GM19397 (cell line): ENCODE results near the gene CADM1.
"Not testable (repeated sequence)": the region's sequence is repeated elsewhere in the genome, so short reads cannot be mapped to it uniquely, and the experiment has no call there.

Experiments used
- ATAC-seq: cut with Tn5 transposase; IDR thresholded peaks from one replicate; pipeline ENCODE4 v1.9.1; 2021; ENCODE audit warnings: mild to moderate bottlenecking, moderate library complexity; ENCODE audit not compliant: unreplicated experiment

The CADM1 gene

DNA sequence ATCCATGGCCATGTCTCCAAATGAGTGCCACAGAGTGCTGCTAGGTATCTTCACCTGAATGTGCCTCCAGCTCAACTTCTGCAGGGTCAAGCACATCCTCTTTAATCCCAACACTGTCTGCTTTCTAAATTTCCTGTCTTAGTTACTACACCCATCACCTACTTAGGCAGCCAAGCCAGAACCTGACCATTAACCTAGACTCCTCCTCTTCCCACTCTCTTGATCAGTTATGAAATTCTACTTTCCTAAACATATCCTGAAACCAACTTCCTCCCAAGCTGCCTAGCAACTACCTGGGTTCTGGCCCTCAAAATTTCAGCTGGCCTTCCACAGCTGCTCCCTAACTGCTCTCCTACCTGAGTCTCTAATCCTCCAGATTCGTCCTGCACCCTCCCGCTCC is 22.7 kb downstream of the CADM1 start:
- ATAC-seq: no peak

DNA sequence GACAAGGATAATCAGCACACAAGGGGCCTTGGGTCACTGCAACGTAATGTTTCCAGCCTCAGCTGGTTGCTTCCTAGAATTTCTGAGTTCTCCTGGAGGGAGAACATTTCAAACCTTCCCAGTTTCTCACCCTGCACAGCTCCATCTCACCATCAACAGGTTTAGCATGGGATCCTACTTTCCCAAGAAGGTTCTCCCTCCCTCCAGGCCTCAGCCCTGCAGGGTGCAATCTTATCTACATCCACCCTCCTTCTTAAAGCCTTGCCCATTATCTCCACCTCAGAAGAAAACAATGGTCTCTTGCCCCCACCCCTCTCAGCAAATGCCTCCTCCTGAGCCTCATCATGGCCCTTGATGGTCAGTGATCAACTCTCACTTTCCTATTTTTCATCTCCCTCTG is 23.6 kb downstream of the CADM1 start:
- ATAC-seq: no peak

DNA sequence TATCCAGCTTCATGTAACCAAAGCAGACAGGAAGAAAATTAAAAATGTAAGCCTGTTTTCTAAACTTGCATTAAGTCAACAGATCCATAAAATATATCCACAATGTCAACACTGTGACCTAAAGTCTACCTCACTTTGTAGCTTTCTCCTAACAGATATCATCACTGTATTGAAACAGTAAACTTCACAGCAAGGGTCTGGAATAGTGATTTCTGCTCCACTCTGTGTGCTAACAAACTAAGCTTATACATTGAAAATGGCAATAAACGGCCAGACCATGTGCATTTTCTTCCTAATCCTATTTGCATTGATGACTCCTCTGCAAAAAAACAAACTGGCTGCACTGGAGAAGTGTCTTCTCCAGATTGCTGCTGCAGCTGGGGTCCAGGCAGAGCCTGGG is 26.8 kb downstream of the CADM1 start:
- no peak for ATAC-seq

DNA sequence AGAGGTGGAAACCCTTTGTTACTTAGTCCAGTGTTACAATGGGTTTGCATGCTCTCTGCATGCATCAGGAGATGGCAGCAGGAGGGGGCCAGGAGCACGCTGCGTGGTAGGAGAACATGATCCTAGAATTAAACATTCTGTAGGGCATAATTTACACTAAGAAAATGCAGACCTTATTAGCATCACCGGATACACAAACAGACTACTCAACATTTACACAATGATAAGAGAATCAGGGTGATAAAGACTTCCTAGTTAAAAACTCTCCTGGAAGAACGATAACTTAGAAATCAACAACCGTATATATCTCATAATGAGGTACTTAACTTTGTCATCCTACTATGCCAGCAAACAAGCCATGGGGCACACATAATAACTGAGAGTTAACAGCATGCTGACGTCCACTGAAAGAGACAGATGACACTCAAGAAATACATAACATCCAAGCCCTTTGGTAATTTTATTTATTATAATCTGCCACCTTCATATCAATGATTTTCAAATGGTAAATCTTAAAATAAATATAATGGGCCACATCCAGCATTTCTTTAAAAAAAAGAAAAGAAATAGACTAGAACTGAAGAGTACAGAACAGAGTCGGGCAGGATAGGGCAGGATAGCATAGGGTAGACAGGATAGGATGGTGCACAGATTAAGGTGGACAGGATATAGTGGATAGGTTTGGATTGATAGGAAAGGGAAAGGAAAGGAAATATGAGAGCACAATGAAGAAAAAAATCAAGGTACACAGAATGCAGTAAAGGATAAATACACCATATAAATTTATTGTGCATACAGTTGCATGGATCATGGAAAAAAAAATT is 27.5 kb downstream of the CADM1 start:
- no peak for ATAC-seq

DNA sequence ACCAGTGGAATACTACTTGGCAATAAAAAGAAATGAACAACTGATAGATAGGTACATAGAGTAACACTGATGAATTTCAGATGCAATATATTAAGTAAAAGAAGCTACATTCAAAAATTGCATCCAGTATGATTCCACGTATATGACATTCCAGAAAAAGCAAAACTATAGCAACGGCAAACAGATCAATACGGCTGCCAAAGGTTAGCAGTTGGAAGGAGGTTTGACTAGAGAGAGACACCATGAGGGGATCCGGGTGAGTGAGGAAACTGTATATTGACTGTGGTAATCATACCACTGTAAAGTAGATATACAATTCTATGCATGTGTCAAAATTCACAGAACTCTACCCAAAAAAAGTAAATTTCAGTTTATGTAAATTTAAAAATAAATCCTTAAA is 28.7 kb downstream of the CADM1 start:
- no peak for ATAC-seq

DNA sequence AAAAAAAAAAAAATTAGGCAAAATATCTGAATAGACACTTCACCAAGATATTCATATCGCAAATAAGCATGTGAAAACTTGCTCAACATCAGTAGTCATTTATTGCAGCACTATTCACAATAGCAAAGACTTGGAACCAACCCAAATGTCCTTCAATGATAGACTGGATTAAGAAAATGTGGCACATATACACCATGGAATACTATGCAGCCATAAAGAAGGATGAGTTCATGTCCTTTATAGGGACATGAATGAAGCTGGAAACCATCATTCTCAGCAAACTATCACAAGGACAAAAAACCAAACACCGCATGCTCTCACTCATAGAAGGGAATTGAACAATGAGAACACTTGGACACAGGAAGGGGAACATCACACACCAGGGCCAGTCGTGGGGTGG is 29.9 kb downstream of the CADM1 start:
- ATAC-seq: not testable (repeated sequence)

DNA sequence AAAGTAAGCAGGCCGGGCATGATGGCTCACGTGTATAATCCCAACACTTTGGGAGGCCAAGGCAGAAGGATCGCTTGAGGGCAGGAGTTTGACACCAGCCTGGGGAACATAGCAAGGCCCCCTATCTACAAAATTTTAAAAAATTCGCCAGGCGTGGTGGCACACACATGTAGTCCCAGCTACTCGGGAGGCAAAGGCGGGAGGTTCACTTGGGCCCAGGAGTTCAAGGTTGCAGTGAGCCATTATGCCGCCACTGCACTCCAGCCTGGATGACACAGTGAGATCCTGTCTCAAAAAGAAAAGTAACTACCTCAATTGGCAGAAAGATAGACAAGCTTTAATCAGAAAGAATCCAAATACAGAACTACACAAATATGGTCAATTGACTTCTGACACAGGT is 31.0 kb downstream of the CADM1 start:
- ATAC-seq: no peak

DNA sequence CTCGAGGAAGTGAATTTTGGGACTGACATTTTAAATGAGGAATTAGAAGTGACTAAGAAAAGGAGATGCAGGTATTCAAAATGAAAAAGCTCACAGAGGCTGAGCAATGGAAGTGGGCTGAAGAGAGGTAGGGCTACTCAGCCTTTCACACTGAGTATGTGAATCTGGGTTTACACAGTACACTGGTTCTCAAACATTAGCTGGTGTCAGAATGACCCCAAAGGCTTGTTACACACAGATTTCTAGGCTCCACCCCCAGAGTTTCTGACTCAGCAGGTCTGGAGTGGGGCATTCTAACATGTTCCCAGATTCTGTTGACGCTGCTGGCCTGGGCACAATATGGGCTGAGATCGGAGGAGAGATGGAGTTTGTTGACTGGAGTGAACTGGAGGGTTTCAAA is 32.8 kb downstream of the CADM1 start:
- ATAC-seq: no peak

DNA sequence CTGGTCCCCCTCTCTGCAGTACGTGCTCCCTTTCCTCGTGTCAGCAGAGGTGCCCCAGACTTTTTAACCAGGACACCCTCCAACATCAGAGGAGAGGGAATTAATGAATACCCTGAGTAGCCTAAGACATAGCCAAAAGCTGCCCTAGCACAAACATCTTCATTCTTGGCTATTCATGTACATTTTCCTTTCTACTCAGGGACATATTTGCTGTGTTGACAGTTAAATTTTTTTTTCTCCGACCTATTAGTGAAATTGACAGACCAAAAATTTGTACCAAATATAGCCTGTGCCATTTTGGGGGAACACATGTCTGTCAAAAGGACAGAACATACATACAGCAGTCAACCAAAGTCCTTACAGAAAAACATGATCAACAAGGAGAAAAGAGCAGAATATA is 33.3 kb downstream of the CADM1 start:
- ATAC-seq: no peak

DNA sequence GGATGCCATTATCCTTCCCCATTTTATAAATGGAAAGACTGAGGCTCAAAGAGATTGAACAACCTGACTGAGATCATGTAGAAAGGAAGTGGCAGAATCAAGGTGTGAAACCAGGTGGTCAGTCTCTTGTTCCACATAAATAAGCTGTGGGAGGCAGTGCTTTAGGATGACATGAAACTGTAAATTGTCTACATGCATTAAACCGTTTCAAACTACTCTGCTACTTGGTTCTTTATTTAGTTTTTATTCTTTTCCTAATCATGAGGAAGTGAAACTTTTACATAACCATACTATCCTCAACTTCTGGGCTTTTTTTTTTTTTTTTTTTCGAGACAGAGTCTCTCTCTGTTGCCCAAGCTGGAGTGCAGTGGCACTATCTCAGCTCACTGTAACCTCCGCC is 34.9 kb downstream of the CADM1 start:
- no peak for ATAC-seq

DNA sequence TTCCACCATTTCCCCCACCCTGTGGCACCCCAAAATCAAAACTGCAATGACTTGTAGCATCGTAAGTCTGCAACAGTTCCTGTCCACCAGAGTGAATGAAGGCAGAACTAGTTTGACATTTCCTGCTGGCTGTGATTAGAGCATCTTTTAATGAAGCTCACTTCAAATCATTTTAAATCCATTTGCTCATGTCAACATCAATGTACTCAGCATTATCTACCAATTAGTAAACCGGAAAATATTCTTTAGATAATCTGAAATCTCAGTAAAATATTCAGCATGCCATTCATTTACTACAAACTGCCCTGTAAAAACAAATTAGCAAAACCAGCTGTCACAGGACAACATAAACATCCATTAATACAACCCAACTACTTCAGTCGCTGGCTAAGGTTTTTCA is 38.1 kb downstream of the CADM1 start:
- ATAC-seq: no peak

DNA sequence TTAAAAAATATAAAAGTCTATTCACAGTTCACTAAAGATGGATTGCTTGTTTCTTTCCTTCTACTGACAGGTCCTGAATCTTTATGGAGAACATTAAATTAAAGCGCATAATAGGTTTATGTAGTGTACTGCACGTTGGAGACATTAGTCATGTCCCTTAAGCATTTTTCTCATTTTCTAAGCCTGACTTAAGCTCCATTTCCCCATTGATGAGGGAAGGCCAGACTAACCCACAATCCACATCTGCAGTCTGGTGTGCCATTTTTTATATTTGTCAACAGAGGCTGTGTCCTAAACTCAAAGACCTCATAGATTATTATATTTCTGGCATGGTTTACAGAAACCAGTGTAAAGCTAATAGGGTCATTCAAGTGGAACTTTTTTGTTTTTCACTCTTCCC is 39.9 kb downstream of the CADM1 start:
- no peak for ATAC-seq

DNA sequence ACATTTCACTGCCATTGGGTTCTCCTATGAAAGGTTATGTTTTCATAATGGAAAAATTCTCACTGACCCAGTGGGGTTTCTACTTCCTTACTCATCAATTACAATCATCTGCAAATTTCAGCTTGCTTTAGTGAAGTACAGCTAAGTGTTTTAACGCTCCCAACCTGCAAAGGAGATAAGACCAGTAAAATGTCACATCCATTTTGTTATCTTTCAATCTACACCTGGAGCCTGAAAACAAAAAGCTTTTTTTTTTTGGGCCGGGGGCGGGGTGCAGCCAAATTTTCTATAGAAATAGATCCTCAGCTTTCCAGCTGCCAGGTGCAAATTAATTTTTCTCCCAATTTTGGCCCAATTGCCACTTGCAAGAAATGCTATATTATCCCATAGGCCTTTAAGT is 40.6 kb downstream of the CADM1 start:
- no peak for ATAC-seq

DNA sequence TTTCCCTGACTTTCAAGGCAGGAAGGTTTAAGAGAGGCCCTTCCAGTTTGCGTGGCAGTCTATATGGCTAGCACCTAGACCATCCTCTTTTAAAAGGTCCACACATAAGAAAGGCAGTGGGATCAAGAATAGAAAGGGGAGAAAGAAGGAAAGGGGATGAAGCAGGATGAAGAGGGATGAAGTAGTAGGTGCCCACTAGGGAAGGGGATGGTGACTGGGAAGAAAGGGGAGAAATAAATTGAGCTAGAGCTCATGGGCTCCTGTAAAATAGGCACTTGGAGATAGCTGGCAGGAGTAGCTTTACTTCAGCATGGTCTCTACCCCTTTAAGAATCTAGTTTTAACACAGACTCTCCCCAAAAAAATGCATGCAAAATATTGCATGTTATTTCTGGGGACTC is 41.5 kb downstream of the CADM1 start:
- no peak for ATAC-seq

DNA sequence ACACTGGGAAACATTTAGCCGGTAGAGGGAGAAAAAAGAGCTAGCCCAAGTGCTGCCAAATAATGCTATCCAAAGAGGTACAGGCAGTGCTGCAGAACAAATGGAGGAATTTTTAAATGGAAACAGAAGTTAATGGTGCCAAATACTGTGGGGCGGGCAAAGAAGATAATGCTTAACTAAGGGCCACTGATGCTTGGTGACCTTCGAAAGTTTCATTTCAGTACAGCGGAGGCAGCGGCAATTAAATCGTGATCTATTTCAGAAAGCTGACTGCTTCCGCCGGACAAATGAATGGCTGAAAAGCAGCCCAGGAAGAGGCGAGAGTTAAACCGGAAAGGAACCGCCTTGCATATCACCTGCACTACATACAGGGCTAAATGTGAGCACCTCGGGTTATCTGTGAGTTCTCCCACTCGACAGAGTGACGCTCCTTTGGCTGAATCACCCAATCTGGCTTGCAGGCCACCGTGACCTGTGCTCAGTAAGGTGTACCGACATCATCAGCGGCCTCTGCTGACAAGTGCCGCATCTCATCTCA is 42.1 kb downstream of the CADM1 start:
- ATAC-seq: no peak

DNA sequence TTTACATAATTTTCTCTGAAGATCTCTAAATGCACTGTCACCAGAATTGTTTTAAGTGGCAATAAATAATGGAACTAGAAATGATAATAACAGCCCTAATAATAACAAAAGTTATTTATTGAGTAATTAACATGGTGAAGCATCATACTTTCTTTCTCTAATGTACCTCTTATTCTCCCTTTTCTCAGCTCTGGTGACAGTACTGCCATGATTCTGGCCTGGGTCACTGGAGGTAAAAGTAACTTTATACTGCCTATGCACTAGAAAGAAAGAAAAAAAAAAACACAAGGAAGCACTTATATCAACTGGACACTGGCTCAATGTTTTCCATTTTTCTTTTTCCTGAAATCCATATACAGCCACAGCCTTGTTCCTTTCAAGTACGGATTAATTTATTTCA is 43.7 kb downstream of the CADM1 start:
- ATAC-seq: no peak

DNA sequence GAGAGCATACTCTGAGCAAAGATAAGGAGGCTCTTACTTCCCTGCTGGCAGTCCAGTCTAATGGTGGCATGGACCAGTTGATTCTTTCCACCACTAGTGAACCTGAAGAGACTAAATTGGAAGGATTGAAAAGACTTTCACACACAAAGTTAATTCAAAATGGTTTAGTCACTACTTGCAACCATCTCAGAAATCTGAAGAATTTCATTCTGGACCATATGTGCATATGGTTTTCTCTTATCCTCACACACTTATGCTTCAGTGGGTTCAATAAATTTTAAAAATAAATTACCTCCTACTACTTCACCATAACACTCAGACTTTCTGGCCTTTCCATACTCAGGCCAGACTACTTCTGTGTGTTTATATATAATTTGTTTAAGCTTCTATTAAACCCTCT is 44.7 kb downstream of the CADM1 start:
- ATAC-seq: no peak

DNA sequence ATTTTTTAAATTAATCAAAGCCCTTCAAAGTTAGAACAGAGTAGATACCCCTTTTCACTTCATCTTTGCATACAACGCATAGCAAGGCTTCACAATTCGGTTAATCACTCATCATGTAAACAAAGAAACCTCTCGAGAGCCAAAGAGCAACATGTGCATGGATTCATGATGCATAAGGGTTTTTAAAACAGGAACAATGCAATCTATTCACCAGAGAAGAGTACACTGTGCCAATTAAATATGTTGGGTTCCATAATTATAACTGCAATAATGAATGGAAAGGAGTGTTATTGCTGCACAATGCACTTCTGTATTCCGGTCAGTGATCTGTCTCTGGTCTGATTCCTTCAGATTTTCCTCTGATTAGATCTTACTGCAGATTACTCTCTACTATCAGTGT is 45.3 kb downstream of the CADM1 start:
- no peak for ATAC-seq

DNA sequence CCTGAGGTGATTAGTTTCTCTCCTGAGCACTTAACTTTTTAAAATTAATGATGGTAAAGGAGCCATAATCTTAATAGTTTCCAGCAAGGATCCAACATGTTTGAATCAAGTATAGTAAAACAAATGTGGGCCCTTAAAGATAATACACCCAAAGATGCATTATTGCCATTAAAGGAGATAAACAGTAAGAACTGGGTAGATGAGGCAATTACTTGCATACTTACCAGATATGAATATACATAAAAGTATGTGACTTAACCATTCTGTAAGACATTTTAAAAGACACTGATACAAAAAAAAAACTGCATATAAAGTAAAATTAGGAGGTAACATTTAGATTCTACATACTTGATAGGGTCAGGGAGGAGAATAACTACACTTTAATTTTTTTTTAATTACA is 48.2 kb downstream of the CADM1 start:
- no peak for ATAC-seq

DNA sequence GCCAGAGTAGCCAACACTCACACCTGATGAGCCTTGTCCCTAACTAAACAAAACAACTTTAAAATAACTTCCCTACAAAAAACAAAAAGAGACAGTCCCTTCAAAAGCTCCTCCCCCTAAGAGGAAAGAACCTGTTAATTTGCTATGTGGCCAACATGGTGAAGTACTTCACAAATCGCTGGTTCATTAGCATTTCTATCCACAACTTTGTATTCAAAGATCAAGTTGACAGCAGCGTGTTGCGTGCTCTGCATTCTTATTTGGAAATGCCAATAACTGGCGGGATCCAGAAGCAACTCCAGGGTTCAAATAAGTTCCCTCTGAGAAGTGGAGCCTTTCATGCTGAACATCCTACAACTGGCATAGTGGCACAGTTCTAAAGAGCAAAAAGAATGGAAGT is 48.6 kb downstream of the CADM1 start:
- ATAC-seq: no peak

DNA sequence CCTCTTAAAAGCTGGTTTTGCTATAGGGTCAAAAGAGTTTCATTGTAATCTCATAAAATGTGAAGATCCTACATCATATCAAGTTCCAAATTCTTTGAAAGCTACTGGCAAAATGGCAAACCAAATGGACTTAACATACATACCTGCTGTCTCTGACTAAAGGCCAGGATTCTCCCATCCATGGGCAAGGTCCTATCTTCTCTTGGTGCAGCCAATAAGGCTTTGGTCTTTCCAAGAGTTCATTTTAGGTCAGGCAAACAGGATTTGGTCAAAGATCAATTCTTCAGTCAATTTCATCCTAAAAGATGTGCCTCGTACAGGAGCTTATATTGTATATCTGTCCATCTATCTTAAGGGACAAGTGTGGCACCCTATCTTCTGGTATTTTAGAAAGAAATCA is 49.7 kb downstream of the CADM1 start:
- ATAC-seq: no peak

DNA sequence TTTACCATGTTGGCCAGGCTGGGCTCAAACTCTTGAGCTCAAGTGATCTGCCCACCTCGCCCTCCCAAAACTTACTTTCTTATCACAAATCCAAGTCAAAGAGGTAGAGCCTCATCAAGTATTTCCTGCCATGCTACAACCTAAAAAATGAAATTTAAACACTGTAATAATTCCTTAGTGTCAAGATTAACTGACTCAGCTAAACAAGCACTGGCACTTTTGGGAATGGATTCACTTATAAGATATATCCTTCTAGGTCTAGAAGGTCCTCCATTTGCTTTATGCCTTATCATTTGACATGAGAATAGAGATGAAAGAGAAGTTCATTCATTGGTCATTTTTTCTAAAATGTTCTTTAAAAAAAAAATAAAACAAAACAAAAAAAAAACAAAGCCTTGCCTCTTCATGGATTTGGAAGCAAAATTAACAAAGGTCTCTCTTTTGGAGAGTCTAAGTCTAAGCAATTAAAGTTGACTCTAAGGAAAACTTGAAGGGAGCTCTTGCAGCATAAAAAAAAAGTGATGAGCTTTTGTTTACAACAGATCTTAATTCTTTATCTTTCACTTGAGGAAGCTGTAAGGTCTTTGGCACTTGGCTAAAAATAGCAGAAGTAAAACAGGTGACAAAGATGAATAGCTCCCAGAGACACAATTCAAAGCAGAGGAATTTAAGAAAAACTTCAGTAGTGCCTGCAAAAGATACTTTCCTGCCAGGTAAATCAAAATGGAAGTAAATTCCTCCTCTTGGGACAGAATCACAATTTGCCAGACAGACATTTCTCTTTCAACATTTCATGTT is 50.3 kb downstream of the CADM1 start:
- no peak for ATAC-seq
